ENCODE measurements around the gene TRIO.

DNA sequence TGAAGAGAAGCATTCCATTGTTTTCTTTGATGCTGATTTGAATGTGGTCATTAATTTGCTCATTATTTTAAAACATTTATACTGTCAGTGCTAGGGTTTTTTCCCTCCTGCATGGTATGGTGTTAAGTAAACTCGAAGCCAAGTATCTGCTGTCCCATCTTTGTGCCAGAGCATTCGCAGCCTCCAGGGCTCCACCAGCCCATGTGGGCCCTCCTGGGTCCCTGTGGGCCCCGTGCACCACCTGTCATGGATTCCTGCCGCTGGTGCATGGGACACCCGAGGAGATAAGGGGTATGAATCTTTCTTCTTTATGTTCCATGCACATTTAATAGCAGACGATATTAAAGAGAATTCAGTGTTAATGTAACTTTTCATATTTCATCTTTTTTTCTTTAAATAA, 95.1 kb downstream of the TRIO start:
- no peak for TF ChIP-seq EZH2 (IDR thresholded peaks at IDR 0.05; ENCODE audit: low read length)
- TF ChIP-seq, protein P1, sequence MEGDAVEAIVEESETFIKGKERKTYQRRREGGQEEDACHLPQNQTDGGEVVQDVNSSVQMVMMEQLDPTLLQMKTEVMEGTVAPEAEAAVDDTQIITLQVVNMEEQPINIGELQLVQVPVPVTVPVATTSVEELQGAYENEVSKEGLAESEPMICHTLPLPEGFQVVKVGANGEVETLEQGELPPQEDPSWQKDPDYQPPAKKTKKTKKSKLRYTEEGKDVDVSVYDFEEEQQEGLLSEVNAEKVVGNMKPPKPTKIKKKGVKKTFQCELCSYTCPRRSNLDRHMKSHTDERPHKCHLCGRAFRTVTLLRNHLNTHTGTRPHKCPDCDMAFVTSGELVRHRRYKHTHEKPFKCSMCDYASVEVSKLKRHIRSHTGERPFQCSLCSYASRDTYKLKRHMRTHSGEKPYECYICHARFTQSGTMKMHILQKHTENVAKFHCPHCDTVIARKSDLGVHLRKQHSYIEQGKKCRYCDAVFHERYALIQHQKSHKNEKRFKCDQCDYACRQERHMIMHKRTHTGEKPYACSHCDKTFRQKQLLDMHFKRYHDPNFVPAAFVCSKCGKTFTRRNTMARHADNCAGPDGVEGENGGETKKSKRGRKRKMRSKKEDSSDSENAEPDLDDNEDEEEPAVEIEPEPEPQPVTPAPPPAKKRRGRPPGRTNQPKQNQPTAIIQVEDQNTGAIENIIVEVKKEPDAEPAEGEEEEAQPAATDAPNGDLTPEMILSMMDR (optimal IDR thresholded peaks at IDR 0.05 in 1 of 3, IDR thresholded peaks at IDR 0.05 in 1 of 3, conservative IDR thresholded peaks at IDR 0.05 in 1 of 3; ENCODE audit: extremely low read depth in 1 of 3, insufficient read depth in 2 of 3, low read length in 3 of 3): no peak

All from keratinocyte (primary cell).